Mesenchymal stem cell (in vitro differentiated cells and primary cell): ENCODE data around the gene SLC25A13.

Source experiments
- DNase-seq: peaks from one replicate; pipeline ENCODE4 v3.0.0-alpha.2; 2013
- H2AFZ ChIP-seq: one replicate; pipeline ENCODE4 v1.6.1; 2013; ENCODE audit warnings: low read depth, mild to moderate bottlenecking, control low read depth, inconsistent platforms, low read length, moderate library complexity
- H2AK5ac ChIP-seq: 2 replicates; pipeline ENCODE4 v1.6.1; 2013; ENCODE audit warnings: low read length, moderate library complexity, mild to moderate bottlenecking, inconsistent platforms; ENCODE audit not compliant: severe bottlenecking
- H2BK120ac ChIP-seq: one replicate; pipeline ENCODE4 v1.6.1; 2013; ENCODE audit warnings: low read depth, mild to moderate bottlenecking, inconsistent platforms, low read length, moderate library complexity
- H2BK12ac ChIP-seq, 2 experiments: one replicate each; pipeline ENCODE4 v1.6.1; 2013; ENCODE audit warnings: inconsistent platforms in 2 of 2, low read length in 2 of 2, mild to moderate bottlenecking in 2 of 2, moderate library complexity in 2 of 2, control low read depth in 1 of 2
- H2BK15ac ChIP-seq: one replicate; pipeline ENCODE4 v1.6.1; 2013; ENCODE audit warnings: mild to moderate bottlenecking, low read depth, inconsistent platforms; ENCODE audit not compliant: poor library complexity, severe bottlenecking
- H2BK5ac ChIP-seq: 2 replicates; pipeline ENCODE4 v1.6.1; 2013; ENCODE audit warnings: low read depth, mild to moderate bottlenecking, low read length, control low read depth, inconsistent platforms; ENCODE audit not compliant: poor library complexity, severe bottlenecking
- H3K14ac ChIP-seq, 2 experiments: one replicate each; pipeline ENCODE4 v1.6.1; 2013; ENCODE audit warnings: inconsistent platforms in 2 of 2, low read length in 2 of 2, control low read depth in 1 of 2, mild to moderate bottlenecking in 1 of 2, moderate library complexity in 1 of 2
- H3K18ac ChIP-seq, 2 experiments: one replicate each; pipeline ENCODE4 v1.6.1; 2013; ENCODE audit warnings: inconsistent platforms in 2 of 2, low read length in 2 of 2, control low read depth in 1 of 2, low read depth in 1 of 2, mild to moderate bottlenecking in 1 of 2
- H3K23ac ChIP-seq, 2 experiments: one replicate each; pipeline ENCODE4 v1.6.1; 2013; ENCODE audit warnings: inconsistent platforms in 2 of 2, low read length in 2 of 2, mild to moderate bottlenecking in 2 of 2, moderate library complexity in 2 of 2, control low read depth in 1 of 2
- H3K27ac ChIP-seq: 2 replicates; pipeline ENCODE4 v1.5.1; 2013; ENCODE audit warnings: mild to moderate bottlenecking, moderate library complexity, low read length, control low read depth, inconsistent platforms; ENCODE audit not compliant: poor library complexity, severe bottlenecking
- H3K27me3 ChIP-seq, 2 experiments: 2 replicates each; pipeline versions ENCODE4 v1.6.1 to v1.7.0; 2013; ENCODE audit warnings: low read length in 2 of 2, mild to moderate bottlenecking in 2 of 2, moderate library complexity in 2 of 2, control low read depth in 1 of 2, inconsistent platforms in 1 of 2; ENCODE audit not compliant: control insufficient read depth in 1 of 2, insufficient read depth in 1 of 2
- H3K36me3 ChIP-seq, 2 experiments: 2 replicates each; pipeline versions ENCODE4 v1.6.1 to v1.7.0; 2013; ENCODE audit warnings: low read length in 2 of 2, control low read depth in 1 of 2, inconsistent platforms in 1 of 2, low read depth in 1 of 2, mild to moderate bottlenecking in 1 of 2; ENCODE audit not compliant: insufficient read depth in 2 of 2, control insufficient read depth in 1 of 2
- H3K4ac ChIP-seq, 2 experiments: one replicate each; pipeline ENCODE4 v1.6.1; 2013; ENCODE audit warnings: inconsistent platforms in 2 of 2, low read length in 2 of 2, mild to moderate bottlenecking in 2 of 2, moderate library complexity in 2 of 2, control low read depth in 1 of 2, low read depth in 1 of 2
- H3K4me1 ChIP-seq: 2 replicates; pipeline ENCODE4 v1.6.1; 2013; ENCODE audit warnings: low read depth, low read length, control low read depth; ENCODE audit not compliant: control insufficient read depth, insufficient read depth
- H3K4me2 ChIP-seq: 2 replicates; pipeline ENCODE4 v1.6.1; 2013; ENCODE audit warnings: low read length, mild to moderate bottlenecking, inconsistent platforms; ENCODE audit not compliant: poor library complexity, severe bottlenecking
- H3K4me3 ChIP-seq, 2 experiments: 2 replicates each; pipeline versions ENCODE4 v1.5.1 to v1.7.0; 2013; ENCODE audit warnings: low read length in 2 of 2, mild to moderate bottlenecking in 2 of 2, control low read depth in 1 of 2, low read depth in 1 of 2; ENCODE audit not compliant: insufficient read depth in 1 of 2
- H3K79me1 ChIP-seq: replicated peaks from 2 replicates; pipeline ENCODE4 v1.6.1; 2013; ENCODE audit warnings: mild to moderate bottlenecking, control low read depth, low read length, inconsistent platforms; ENCODE audit not compliant: poor library complexity, severe bottlenecking
- H3K9ac ChIP-seq: 2 replicates; pipeline ENCODE4 v1.7.0; 2013; ENCODE audit warnings: mild to moderate bottlenecking, low read length, moderate library complexity
- H3K9me3 ChIP-seq: 2 replicates; pipeline ENCODE4 v1.7.0; 2013; ENCODE audit warnings: mild to moderate bottlenecking, low read length; ENCODE audit not compliant: control insufficient read depth
- H4K8ac ChIP-seq: one replicate; pipeline ENCODE4 v1.6.1; 2013; ENCODE audit warnings: inconsistent platforms, mild to moderate bottlenecking, low read length, moderate library complexity
- H4K91ac ChIP-seq: one replicate; pipeline ENCODE4 v1.6.1; 2013; ENCODE audit warnings: mild to moderate bottlenecking, low read length, inconsistent platforms
- WGBS: methylation state at CpG from one replicate; pipeline ENCODE4 v1.1.7; 2013; ENCODE audit warnings: mixed read lengths; 5-methylcytosine and 5-hydroxymethylcytosine counted together

The SLC25A13 gene

DNA sequence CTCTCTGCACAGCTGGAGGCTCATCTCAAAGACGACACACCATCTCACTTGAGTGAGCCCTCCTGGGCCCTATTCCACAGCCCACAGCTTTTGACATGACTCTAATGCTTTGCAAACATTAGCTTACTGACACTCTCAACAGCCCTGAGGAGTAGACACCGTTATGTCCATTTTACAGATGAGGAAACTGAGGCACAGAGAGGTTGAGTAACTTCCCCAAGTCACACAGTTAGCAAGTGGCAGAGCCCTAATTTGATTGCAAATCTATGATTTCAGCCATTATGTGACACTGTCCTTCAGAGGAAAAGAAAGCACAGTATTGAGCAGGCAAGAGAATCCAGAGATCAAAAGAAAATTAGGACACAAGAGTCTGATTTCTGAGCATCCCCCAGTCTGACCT lies 16.0 kb downstream of the SLC25A13 start:
- Histone ChIP-seq H3K4me2 (no peak overlapping the region), H3K9ac (no peak overlapping the region), H3K4me1 (peaks cover 20% of the 10 kb centered on the region), H3K79me1 (peaks cover 29% of the 10 kb centered on the region), H4K91ac (no peak overlapping the region), H3K18ac (no peak overlapping the region), H3K36me3 (peaks cover 5 to 6% of the 10 kb centered on the region in 2 experiments), H2BK120ac (no peak overlapping the region), H3K23ac (no peak overlapping the region), H4K8ac (no peak overlapping the region), H2BK5ac (no peak overlapping the region), H2AFZ (no peak overlapping the region), H3K4ac (no peak overlapping the region), H3K27me3 (no peaks in the 10 kb centered on the region), H3K9me3 (no peaks in the 10 kb centered on the region), H2BK15ac (no peak overlapping the region), H3K27ac (no peak overlapping the region), H3K4me3 (no peak overlapping the region), H3K14ac (no peak overlapping the region), H2BK12ac (no peak overlapping the region), H2AK5ac (peak overlapping the region; percentile 82)
- 100% methylated on average over 2 of the region's 2 CpGs for WGBS
- no peak for DNase-seq

DNA sequence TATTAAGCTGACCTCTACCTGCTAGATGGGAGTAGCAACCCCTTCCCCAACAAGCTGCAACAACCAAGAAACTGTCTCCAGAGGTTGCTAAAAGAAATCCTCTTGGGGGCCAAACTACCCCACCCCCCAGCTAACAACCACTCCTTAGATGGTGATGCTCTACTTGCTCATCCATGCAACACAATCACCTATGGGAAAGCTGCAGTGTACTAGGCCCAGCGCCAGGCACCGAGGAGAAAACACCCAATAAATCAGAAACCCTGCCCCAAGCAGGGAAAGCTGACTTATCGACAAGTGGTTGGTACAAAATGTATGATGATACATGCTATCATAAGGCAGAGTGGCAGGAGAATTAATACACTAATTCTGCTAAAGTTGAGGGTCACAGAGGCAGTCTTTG lies 17.3 kb downstream of the SLC25A13 start:
- Histone ChIP-seq H2BK15ac (no peak overlapping the region), H3K9ac (no peak overlapping the region), H2AK5ac (peak overlapping the region; percentile 35), H3K14ac (peak overlapping the region in 1 of 2 experiments; percentile 48), H3K4me2 (peak overlapping the region; percentile 42), H2BK120ac (no peak overlapping the region), H4K91ac (no peak overlapping the region), H4K8ac (peak overlapping the region; percentile 55), H3K27me3 (no peaks in the 10 kb centered on the region), H2BK12ac (peak overlapping the region in 1 of 2 experiments; percentile 78), H3K4me1 (peaks cover 21% of the 10 kb centered on the region), H3K79me1 (peaks cover 30% of the 10 kb centered on the region), H3K4me3 (no peak overlapping the region), H2BK5ac (peak overlapping the region; percentile 37), H3K23ac (no peak overlapping the region), H3K4ac (no peak overlapping the region), H3K36me3 (peaks cover 5 to 6% of the 10 kb centered on the region in 2 experiments), H3K9me3 (no peaks in the 10 kb centered on the region), H3K27ac (peak overlapping the region; percentile 95), H2AFZ (no peak overlapping the region), H3K18ac (peak overlapping the region in 1 of 2 experiments; percentile 69)
- 95% methylated on average over 3 of the region's 3 CpGs for WGBS
- peak; percentile 15 for DNase-seq

DNA sequence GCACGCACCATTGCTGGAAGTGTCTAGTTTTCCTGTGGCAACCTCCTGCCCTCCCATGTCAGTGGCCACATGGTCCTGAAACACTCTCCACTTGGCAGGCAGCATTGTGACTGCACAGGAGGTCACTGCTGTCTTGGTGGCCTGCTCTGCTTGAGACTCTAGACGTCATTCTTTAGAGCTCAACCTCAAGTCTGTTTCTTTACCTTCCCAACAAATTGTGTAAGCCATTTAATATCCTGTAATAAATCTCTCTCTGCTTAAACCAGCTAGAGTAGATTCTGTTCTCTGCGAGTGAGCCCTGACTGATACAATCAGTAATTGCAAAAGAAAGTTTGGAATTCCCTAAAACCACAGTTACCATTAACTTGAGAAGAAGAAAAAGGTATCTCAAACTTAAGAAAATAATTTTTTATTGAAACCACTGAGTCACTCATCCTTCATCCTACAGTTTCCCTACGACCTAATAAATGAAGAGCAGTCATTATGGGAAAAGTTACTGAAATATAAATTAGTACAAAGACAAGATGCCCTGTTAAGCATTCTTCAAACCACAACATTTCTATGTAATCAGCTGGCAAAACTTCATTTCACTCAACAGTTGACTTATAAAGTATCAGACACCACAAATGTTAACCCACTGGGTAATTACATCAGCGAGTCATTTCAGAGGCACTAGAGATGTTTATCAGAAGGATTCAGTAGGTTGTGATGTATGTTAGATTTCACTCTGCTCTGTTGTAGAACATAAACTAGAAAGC lies 18.0 kb downstream of the SLC25A13 start:
- WGBS, result 44% methylated on average over 2 of the region's 5 CpGs
- no peak overlapping the region for H3K4me3 ChIP-seq

DNA sequence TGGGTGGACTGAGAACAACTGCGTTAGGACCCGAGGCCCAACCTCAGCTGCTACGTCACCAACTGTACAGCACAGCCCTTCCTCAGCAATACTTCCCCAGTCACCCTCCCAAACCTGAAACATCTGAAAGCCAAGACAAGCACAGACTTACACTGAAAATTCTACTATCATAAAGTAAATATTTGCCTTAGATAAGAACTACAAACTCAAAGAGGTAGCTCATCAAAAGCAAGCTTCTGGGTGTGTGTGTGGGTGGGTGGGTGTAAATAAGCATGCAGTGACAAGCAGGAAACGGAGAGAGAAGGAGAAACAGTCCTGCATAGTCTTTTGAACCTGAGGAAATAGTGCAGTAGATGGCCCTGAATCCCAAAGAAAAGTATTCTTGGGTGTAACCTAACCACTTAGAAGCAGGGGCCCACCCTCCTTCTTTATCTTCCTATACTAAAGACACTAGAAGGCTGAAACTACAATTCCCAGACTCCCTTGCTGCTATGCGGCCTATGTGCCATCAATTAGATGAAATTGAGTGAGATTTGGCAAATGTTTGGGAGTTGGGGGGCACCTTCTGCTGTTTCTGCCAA lies 18.7 kb downstream of the SLC25A13 start:
- Histone ChIP-seq H2BK15ac (no peak overlapping the region), H3K27me3 (no peaks in the 10 kb centered on the region), H3K4me2 (no peak overlapping the region), H3K14ac (peak overlapping the region in 1 of 2 experiments; percentile 53), H4K91ac (no peak overlapping the region), H2BK120ac (no peak overlapping the region), H3K27ac (peak overlapping the region; percentile 95), H2BK5ac (no peak overlapping the region), H3K4ac (no peak overlapping the region), H3K9ac (no peak overlapping the region), H3K9me3 (no peaks in the 10 kb centered on the region), H3K4me3 (no peak overlapping the region), H2BK12ac (peak overlapping the region in 1 of 2 experiments; percentile 45), H3K36me3 (peaks cover 5 to 6% of the 10 kb centered on the region in 2 experiments), H3K18ac (peak overlapping the region in 1 of 2 experiments; percentile 71), H4K8ac (no peak overlapping the region), H3K23ac (no peak overlapping the region), H3K4me1 (peaks cover 20% of the 10 kb centered on the region), H2AFZ (no peak overlapping the region), H3K79me1 (peaks cover 29% of the 10 kb centered on the region), H2AK5ac (peak overlapping the region; percentile 54)
- 94% methylated on average over 4 of the region's 5 CpGs for WGBS
- no peak for DNase-seq

More for the DNA sequence above, 18.0 kb downstream of the SLC25A13 start:
- Histone ChIP-seq H3K79me1 (peaks cover 28% of the 10 kb centered on the region), H3K27me3 (no peaks in the 10 kb centered on the region), H3K9me3 (no peaks in the 10 kb centered on the region), H3K4me1 (peaks cover 21% of the 10 kb centered on the region), H4K8ac (no peak overlapping the region), H2AFZ (no peak overlapping the region), H2BK5ac (no peak overlapping the region), H3K23ac (no peak overlapping the region), H2BK15ac (no peak overlapping the region), H2AK5ac (peak overlapping the region; percentile 10), H3K36me3 (peaks cover 5 to 6% of the 10 kb centered on the region in 2 experiments), H3K4ac (no peak overlapping the region), H3K27ac (peak overlapping the region; percentile 95), H2BK12ac (peak overlapping the region in 1 of 2 experiments; percentile 45), H3K4me2 (no peak overlapping the region), H3K9ac (no peak overlapping the region), H3K14ac (peak overlapping the region in 1 of 2 experiments; percentile 53), H2BK120ac (no peak overlapping the region), H3K18ac (peak overlapping the region in 1 of 2 experiments; percentile 71), H4K91ac (no peak overlapping the region)
- DNase-seq, result peak; percentile 80
